GM13976 (cell line): ENCODE results near the gene DYRK3.

Experiments used
- DNase-seq: peaks from one replicate; pipeline ENCODE4 v3.0.0; 2012; ENCODE audit warnings: low spot score
- CTCF ChIP-seq: IDR thresholded peaks from 2 replicates; pipeline ENCODE4 v1.5.1; 2012; ENCODE audit warnings: borderline replicate concordance, mild to moderate bottlenecking; ENCODE audit not compliant: insufficient read depth; ENCODE audit errors: extremely low read depth, missing control alignments, control extremely low read depth
- in situ Hi-C: fragments of 300-500 bp; cut with MboI; formaldehyde crosslinking; loops from one replicate; pipeline ENCODE4 v1.12.0; 2022; ENCODE audit warnings: low sequenced_read_pairs, mixed read lengths, inconsistent platforms; ENCODE audit not compliant: unreplicated experiment

DYRK3 gene

GRCh38 chr1:206693592-206693991, 58.3 kb downstream of the DYRK3 start:
- TF ChIP-seq CTCF: no peak
- in situ Hi-C loops: no loop called here
- DNase-seq: no peak

DNA sequence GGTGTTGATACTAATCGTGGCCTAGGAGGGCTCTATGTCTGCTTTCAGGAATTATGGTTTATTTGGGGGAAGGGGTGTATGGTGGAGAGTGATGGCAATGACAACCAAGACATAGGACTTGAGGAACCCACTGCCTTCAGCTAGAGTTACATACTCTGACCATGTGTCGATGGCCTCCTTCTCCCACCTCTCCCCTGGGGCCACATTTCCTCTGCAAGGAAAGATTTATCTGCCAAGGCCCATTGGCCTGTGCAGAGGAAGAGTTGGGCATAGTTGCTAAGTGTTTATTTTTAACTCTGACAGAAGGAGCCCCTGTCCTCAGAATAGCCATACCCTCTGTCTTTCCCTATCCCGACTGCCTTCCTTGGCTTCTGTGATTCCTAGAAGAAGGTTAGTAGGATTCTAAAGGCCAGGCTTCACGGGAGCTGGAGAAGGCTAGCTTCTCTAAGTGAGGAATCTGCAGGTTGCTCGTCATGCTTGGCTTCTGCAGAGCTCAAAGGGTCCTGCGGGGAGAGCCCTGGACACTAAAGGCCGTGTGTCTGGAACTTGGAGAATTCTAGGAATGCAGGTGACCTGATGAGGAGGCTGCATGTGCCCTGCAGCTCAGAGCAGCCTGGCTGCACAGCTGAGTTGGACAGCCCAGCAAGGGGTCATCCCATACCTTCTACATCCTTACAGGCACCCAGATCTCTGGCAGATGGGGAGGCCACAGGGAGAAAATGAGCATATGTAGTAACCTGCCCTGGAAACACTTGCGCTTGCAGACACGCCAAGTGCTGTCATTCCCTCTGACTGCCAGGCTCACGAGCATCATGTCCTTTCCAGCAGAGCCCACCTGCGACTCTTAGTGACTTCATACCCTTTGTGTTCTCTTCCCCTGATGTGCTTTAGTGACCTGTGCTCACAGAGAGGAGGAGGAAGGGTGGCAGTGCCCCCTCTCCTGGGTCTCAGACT, 59.1 kb downstream of the DYRK3 start:
- no peak for DNase-seq
- no peak for TF ChIP-seq CTCF
- in situ Hi-C loops: no loop called here

GRCh38 chr1:206695733-206696132, 60.4 kb downstream of the DYRK3 start:
- no peak for TF ChIP-seq CTCF
- in situ Hi-C loops: no loop called here
- DNase-seq: no peak

DNA sequence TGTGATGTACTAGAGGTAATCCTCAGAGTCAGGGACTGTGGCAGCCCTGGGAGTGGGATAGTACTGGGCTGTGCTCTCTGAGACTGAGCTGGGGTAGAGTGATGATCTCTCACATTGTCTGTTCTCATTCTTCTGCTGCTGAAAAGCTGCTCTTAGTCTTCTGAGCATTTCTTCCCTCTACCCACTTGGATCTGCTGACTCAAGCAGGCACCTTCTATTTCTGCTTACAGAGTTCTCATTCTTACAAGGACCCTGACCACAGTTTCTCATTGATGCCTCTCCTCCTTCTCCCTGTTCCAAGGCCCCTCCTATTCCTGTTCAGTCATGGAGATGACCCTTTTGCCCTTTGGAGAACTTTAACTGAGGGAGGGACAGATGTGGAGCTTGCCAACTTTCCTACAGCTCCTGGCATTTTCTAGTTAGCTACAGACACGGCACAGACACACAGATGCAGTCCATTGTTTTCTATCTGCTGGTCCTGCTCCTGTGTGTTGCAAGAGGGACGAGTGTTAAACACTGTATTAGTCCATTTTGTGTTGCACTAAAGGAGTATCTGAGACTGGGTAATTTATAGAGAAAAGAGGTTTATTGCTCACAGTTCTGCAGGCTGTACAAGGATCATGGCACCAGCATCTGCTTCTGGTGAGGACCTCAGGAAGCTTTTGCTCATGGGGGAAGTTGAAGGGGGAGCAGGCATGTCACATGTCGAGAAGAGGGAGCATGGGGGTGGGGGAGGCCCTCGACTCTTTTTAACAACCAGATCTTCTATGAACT, 61.7 kb downstream of the DYRK3 start:
- no peak for TF ChIP-seq CTCF
- in situ Hi-C loops: no loop called here
- DNase-seq: no peak

GRCh38 chr1:206698011-206698410, 62.7 kb downstream of the DYRK3 start:
- no peak for TF ChIP-seq CTCF
- in situ Hi-C loops: no loop called here
- no peak for DNase-seq
